AG10803 (cell line): ENCODE measurements around the gene CYB561D2.

Experiments used
- DNase-seq: peaks from one replicate; pipeline ENCODE4 v3.0.0; 2010; ENCODE audit warnings: low read depth
- H3K4me3 ChIP-seq: 2 replicates; pipeline ENCODE4 v1.5.1; 2011; ENCODE audit warnings: mild to moderate bottlenecking, low read length, control low read depth
- TF ChIP-seq, protein P1 (sequence below): conservative IDR thresholded peaks from 2 replicates; pipeline ENCODE4 v1.5.1; 2011; ENCODE audit warnings: mild to moderate bottlenecking, low read length, control low read depth, inconsistent platforms

The CYB561D2 gene

DNA sequence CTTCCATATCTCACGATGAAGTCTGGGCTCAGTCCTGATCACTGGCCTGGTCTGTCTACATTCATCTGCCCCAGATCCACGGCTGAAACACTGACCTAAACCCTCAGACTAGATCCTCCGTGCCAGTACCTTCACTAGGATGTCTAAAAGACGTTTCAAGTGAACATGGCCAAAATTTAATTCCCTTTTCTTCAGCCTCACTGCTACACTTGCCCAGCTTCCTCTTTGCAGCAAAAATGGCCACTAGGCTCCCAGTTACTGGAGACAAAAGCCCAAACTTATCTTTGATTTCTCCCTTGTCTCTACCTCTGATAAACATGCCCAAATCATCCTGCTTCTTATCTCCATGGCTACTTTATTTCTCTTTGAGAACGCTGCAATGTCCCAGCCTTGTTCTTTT, 11.7 kb upstream of the CYB561D2 start:
- H3K4me3 ChIP-seq: peak overlapping the region; percentile 26
- TF ChIP-seq, protein P1, sequence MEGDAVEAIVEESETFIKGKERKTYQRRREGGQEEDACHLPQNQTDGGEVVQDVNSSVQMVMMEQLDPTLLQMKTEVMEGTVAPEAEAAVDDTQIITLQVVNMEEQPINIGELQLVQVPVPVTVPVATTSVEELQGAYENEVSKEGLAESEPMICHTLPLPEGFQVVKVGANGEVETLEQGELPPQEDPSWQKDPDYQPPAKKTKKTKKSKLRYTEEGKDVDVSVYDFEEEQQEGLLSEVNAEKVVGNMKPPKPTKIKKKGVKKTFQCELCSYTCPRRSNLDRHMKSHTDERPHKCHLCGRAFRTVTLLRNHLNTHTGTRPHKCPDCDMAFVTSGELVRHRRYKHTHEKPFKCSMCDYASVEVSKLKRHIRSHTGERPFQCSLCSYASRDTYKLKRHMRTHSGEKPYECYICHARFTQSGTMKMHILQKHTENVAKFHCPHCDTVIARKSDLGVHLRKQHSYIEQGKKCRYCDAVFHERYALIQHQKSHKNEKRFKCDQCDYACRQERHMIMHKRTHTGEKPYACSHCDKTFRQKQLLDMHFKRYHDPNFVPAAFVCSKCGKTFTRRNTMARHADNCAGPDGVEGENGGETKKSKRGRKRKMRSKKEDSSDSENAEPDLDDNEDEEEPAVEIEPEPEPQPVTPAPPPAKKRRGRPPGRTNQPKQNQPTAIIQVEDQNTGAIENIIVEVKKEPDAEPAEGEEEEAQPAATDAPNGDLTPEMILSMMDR: no peak
- DNase-seq: no peak

DNA sequence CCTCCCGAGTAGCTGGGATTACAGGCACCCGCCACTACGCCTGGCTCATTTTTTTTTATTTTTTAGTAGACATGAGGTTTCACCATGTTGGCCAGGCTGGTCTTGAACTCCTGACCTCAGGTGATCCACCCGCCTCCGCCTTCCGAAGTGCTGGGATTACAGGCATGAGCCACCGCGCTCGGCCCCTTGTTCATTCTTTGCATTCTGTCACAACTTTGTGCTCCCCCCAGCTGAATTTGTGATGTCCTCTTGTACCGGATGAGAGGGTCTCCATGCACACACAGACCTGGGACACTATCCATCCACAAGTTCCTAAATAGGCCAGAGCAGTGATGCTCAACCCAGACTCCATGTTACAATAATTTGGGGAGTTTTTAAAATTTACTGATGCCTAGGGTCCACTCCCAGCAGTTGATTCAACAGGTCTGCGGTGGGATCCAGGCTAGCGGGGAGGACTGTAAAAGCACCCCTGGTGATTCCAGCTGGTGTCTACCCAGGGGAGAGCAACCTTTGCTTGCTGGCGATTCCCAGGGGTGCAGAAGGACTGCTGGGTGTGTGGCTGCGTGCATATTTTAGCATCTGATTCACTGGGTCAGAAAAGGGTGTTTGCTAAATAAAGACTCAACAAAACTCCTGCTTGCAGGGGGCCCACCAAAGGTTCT, 11.0 kb upstream of the CYB561D2 start:
- TF ChIP-seq, protein P1: no peak
- DNase-seq: peak; percentile 70
- H3K4me3 ChIP-seq: peak overlapping the region; percentile 70

- no peak for DNase-seq
- peak overlapping the region; percentile 70 for H3K4me3 ChIP-seq
- TF ChIP-seq, protein P1: no peak
These were observed 10.6 kb upstream of the CYB561D2 start for GRCh38 chr3:50340147-50340447.

GRCh38 chr3:50340448-50341329, 10.0 kb upstream of the CYB561D2 start, which contains the start of gene RASSF1:
Gene RASSF1 (minus strand): TSS chr3:50340836. CDS start chr3:50340805, 31 bp downstream.
- TF ChIP-seq, protein P1: no peak
- peak within 1 kb of the TSS; percentile 70 for H3K4me3 ChIP-seq
- DNase-seq: peak; percentile 57

GRCh38 chr3:50341537-50341936, 9.1 kb upstream of the CYB561D2 start:
- H3K4me3 ChIP-seq: peak overlapping the region; percentile 70
- DNase-seq: no peak

DNA sequence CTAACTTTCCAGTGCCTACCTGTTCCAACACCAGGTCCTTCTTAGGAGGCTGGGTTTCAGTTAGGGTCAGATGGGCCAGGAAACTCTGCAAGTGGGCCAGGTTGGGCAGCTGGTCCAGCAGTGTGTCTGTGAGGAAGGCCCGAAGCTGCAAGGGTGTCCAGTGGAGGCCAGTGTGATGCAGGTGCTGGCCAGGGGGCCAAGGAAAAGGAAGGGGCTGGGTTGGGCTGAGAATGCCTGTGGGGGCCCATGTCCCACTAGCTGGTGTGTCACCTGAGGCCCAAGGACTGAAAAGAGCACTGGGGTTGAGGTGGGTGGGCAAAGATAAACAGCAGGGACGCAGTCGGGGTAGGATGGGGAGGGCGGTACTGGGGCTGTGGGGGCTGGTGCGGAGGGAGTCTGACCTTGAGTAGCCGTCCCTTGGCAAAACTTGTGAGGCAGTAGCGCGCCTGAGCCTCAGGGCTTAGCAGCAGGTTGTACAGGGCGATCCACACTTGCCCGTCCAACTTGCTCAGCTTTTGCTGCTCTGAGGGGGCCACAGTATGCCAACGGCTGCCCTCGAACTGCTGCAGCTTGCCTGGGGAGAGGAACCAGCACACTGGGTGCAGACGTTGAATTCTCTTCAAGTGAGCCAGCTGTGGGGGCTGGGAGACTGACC, 8.5 kb upstream of the CYB561D2 start:
- no peak for DNase-seq
- TF ChIP-seq, protein P1: no peak
- no peak overlapping the region for H3K4me3 ChIP-seq

More at GRCh38 chr3:50341537-50341936, 9.1 kb upstream of the CYB561D2 start:
- TF ChIP-seq, protein P1: no peak
